HFFc6 (cell line): ENCODE results near the gene POU3F3. TPM values are rescaled to one million over a fixed set of nuclear protein-coding genes. Genes with fewer than 3 reads are reported as not detected.

Experiments used
- DNase-seq: peaks from one replicate; pipeline ENCODE4 v3.0.0-alpha.2; 2018
- H3K27ac Mint-ChIP-seq: 2 replicates; pipeline ENCODE4 v1.8.0; 2020; ENCODE audit warnings: mild to moderate bottlenecking, mixed read lengths
- H3K27me3 Mint-ChIP-seq: 2 replicates; pipeline ENCODE4 v1.8.0; 2021; ENCODE audit warnings: mild to moderate bottlenecking, moderate library complexity, mixed read lengths; ENCODE audit not compliant: insufficient read depth
- H3K36me3 Mint-ChIP-seq: 2 replicates; pipeline ENCODE4 v1.8.0; 2021; ENCODE audit warnings: low read depth, mixed read lengths
- H3K4me1 Mint-ChIP-seq: 2 replicates; pipeline ENCODE4 v1.8.0; 2020; ENCODE audit warnings: low read depth, mixed read lengths
- H3K4me3 Mint-ChIP-seq: 2 replicates; pipeline ENCODE4 v1.8.0; 2020; ENCODE audit warnings: mild to moderate bottlenecking, moderate library complexity, mixed read lengths
- H3K9me3 Mint-ChIP-seq: 2 replicates; pipeline ENCODE4 v1.8.0; 2020; ENCODE audit warnings: mild to moderate bottlenecking, mixed read lengths
- total RNA-seq, 6 experiments: library from RNA; stranded (reverse); fragmentation: NEBNext Ultra II Directional; extraction: Animal tissue kit (Norgen Biotek cat#: 25700); gene quantifications; 2 replicates in 1 of 6; 3 replicates in 5 of 6; pipeline ENCODE4 v1.2.3, GENCODE V29; 2021
- TF ChIP-seq, protein P1 (sequence below): fragments of 200-600 bp; sonication (generic); IDR thresholded peaks from 2 replicates; pipeline ENCODE4 v1.5.0; 2021; ENCODE audit warnings: antibody characterized with exemption, mild to moderate bottlenecking

The POU3F3 gene
- total RNA-seq, 6 experiments from 2014 or later, result not detected

DNA sequence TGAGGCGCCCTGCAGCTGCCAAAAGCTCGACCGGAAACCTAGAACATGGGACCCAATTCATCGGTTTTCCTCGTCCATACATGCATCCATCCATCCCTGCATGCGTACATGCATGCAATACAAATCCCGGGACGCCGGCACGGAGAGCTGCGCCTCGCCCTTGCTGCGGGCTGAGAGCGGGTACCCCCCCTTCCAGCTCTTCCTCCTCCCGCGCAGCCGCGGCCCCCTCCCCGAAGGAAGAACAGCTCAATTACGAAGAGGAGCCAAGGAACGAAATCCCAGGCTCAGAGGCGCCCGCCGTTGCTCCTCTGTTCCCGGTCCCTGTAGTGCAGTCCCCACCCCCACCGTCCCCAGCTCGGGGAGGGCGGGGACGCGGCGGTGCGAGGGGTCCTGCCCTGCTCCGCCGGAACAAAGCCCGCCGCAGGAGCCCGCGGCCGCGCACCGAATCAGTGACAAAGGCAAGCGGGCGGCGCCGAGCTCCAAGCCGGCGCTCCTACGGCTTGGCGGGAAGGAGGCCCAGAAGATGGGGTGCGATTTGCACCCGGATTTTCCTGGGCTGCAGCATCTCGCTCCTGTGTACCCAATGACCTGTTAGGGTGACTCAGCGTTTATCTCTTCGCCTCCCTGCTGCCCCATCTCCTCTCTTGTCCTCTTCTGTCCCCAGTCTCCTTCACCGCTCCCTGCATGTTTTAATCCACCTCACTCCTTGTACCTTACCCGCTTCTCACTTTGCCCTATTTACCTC, 8.9 kb upstream of the POU3F3 start:
- DNase-seq, result no peak
- H3K4me1 Mint-ChIP-seq, result peaks cover 10% of the 10 kb centered on the region; the same call in 1 of the 2 replicates
- peaks cover 28% of the 10 kb centered on the region for H3K27me3 Mint-ChIP-seq
- H3K4me3 Mint-ChIP-seq, result no peak overlapping the region
- H3K27ac Mint-ChIP-seq, result no peak overlapping the region
- H3K9me3 Mint-ChIP-seq, result no peaks in the 10 kb centered on the region
- TF ChIP-seq, protein P1, sequence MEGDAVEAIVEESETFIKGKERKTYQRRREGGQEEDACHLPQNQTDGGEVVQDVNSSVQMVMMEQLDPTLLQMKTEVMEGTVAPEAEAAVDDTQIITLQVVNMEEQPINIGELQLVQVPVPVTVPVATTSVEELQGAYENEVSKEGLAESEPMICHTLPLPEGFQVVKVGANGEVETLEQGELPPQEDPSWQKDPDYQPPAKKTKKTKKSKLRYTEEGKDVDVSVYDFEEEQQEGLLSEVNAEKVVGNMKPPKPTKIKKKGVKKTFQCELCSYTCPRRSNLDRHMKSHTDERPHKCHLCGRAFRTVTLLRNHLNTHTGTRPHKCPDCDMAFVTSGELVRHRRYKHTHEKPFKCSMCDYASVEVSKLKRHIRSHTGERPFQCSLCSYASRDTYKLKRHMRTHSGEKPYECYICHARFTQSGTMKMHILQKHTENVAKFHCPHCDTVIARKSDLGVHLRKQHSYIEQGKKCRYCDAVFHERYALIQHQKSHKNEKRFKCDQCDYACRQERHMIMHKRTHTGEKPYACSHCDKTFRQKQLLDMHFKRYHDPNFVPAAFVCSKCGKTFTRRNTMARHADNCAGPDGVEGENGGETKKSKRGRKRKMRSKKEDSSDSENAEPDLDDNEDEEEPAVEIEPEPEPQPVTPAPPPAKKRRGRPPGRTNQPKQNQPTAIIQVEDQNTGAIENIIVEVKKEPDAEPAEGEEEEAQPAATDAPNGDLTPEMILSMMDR, result no peak
- no peaks in the 10 kb centered on the region for H3K36me3 Mint-ChIP-seq

DNA sequence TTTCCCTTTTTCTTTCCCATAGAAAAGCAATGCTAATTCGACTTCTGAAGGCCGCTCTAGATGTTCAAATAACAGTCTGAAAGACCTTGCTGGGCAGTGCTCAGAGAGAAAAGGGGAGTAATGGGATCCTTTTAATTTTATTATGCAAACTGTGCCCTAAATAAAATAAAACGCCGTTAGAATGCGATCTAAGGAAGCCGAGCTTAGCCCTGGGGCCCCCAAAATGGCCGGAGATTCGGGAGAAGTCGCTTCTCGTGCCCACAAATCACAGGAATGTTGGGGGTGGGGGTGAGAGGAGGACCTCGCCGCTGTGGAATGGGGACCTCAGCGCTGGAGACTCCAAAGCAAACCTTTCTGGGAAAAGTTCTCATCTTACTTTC, 8.4 kb upstream of the POU3F3 start:
- peaks cover 10% of the 10 kb centered on the region; the same call in 1 of the 2 replicates for H3K4me1 Mint-ChIP-seq
- H3K4me3 Mint-ChIP-seq, result no peak overlapping the region

DNA sequence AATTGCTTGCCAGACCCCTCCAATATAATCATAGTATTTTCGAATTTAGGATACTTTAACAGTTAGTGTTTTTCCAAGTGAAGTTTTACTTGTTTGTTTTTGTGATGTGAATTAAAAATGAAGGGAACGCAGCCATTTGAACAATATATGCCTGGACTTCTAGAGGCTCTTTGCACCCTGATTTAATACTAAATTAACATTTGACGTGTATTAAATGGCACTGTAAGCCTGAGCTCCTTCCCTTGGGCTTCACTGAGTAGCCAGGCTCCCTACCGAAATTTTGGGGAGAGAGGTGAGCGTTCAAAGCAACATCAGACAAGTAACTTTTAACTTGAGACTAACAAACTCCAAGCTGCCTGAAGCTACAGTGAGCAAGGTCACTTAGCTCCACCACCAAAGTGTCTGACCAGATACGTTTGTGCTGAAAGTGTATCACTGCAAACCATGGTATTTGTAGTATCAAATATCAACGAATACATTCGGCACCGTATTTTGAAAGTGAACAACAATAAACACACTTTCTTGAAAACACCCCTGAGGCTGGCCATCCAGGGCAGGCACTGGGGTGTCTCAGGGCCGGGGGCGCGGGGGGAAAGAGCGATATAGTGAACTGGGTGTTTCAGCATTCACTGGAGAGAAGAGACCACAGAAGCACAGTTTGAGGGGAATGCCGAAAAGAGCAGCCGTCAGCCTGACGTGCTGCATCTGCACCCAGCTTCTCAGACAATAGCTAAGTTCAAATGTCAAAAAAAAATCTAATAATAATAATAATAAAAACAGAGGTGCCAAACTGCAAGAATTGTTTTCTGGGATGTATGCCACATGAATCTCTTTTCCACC, 7.7 kb upstream of the POU3F3 start:
- peaks cover 10% of the 10 kb centered on the region; the same call in 1 of the 2 replicates for H3K4me1 Mint-ChIP-seq
- no peak overlapping the region for H3K4me3 Mint-ChIP-seq
- H3K27me3 Mint-ChIP-seq, result peaks cover 31% of the 10 kb centered on the region
- no peak overlapping the region for H3K27ac Mint-ChIP-seq
- TF ChIP-seq, protein P1, result no peak
- no peaks in the 10 kb centered on the region for H3K9me3 Mint-ChIP-seq
- no peak for DNase-seq
- no peaks in the 10 kb centered on the region for H3K36me3 Mint-ChIP-seq

More for the DNA sequence above, 8.4 kb upstream of the POU3F3 start:
- DNase-seq, result no peak
- Mint-ChIP-seq H3K27me3 (peaks cover 28% of the 10 kb centered on the region), H3K9me3 (no peaks in the 10 kb centered on the region), H3K27ac (no peak overlapping the region), H3K36me3 (no peaks in the 10 kb centered on the region)
- TF ChIP-seq, protein P1, result no peak

DNA sequence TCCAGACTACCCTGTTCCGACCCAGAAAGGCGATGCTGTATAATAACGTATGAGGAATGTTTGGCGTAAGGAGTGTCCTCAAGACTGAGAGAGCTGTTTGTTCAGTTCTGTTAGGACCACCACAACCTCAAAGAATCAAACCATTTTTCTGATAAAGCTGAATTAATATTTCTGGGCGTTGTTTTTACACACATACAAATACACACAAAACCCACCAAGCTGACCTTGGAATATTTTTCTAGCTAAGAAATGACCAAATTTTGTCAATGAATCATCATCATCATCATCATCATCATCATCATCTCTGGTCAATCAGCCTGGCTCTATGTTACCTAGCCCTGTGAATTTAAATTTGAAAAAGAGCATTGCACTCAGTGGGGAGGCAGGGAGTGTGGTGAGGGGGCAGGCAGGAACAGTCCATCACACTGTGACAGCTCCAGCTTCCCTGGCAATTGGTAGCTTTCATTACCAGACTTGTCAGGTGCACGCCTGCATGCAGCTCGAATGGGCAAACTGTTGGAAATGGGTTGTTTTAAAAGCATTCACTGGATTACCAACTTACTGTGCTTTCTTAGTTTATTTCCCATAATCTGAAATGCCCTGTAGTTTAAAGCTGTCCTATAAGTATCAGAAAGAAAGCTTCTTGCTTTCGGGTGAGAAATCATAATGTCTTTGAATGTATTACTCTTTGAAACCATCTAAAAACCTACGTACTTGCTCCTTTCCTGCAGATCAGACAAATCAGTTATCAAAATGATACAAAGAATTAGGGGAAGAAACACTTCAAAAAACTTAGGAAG, 6.9 kb upstream of the POU3F3 start:
- no peak overlapping the region for H3K4me3 Mint-ChIP-seq
- DNase-seq, result no peak
- H3K9me3 Mint-ChIP-seq, result no peaks in the 10 kb centered on the region; the same call in 1 of the 2 replicates
- H3K27ac Mint-ChIP-seq, result no peak overlapping the region
- H3K36me3 Mint-ChIP-seq, result no peaks in the 10 kb centered on the region
- H3K4me1 Mint-ChIP-seq, result peaks cover 10% of the 10 kb centered on the region; the same call in 1 of the 2 replicates
- TF ChIP-seq, protein P1, result no peak
- peaks cover 31% of the 10 kb centered on the region for H3K27me3 Mint-ChIP-seq

DNA sequence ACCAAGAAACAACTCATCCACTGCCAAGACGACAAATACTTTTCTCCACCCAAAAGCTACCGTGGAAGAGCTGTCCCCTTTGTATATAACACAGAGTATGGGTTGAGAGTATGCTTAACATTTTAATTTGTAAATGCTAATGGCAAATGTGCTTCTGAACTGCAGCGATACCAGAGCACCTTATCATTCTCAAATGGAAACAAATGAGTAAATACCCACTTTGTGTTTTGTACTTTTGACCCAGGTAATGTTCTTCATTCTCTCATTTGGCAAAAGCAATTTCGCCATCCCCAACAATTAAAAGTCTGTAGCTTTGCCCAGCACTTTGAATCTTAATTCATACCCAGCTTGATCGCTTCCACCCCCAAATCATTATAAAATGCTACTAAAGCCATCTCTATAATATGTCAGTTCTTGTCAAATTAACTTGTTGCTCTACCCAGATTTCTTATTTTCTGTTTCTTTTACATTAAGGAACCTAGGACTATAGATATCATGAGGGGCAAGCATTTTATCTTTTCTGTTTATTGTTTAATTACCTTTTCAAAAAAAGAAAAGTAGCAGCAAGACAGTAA, 6.2 kb upstream of the POU3F3 start:
- Mint-ChIP-seq H3K4me3 (no peak overlapping the region), H3K27me3 (peaks cover 35% of the 10 kb centered on the region), H3K27ac (no peak overlapping the region), H3K36me3 (no peaks in the 10 kb centered on the region), H3K9me3 (no peaks in the 10 kb centered on the region; the same call in 1 of the 2 replicates), H3K4me1 (peaks cover 10% of the 10 kb centered on the region)
- no peak for DNase-seq
- TF ChIP-seq, protein P1, result no peak
